ENCODE data around the gene MKX. TPM values are rescaled to one million over a fixed set of nuclear protein-coding genes. Genes with fewer than 3 reads are reported as not detected.

The MKX gene
- total and polyA plus RNA-seq, 2 experiments from 2014 or later: 36.2 to 44.1 TPM

DNA sequence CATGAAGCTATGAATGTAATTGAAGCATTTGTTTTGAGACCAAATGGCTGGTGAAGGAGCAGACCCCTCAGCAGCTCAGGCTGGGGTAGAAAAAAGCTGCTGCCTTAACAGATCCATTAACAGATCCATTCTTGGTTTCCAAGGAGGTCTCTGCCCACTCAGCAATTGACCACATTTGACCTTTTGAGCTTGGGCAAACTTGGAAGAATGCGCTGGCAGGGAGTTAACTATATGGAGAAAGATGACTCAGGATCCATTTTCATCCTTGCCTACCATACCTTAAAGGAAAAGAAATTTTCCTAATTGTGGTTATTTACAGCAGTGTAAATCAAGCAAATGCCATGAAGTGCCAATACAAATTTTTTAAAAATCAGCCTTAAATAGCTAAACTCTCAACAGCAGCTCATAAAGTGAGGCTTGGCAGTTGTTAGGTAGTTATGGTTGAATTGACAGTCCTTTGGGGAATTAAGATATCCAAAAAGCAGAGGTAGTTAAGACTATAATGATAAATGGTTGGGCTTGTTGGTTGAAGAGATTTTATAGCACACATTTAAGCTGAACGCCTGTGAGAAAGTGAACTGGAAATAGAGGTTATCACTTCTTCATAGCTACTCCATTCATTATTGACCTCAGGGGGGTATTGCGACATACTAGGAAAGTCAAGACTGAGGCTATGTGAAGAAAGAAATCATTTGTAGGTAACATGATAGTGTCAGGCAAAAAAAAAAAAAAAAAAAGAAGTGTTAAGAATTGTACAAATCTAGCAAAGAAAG lies 83.9 kb downstream of the MKX start:
- Histone ChIP-seq H3K9me3 (ENCODE audit: low read depth) (no peaks in the 10 kb centered on the region), H2AFZ (no peak overlapping the region), H3K27me3 (replicated peaks; ENCODE audit: insufficient read depth) (no peaks in the 10 kb centered on the region), H3K4me2 (ENCODE audit: unreplicated experiment) (peak overlapping the region; percentile 32), H3K9ac (no peak overlapping the region), H3K79me2 (ENCODE audit: insufficient read depth) (no peaks in the 10 kb centered on the region), H3K9me2 (ENCODE audit: insufficient read depth) (no peaks in the 10 kb centered on the region), H3K36me3 (ENCODE audit: low read depth) (no peaks in the 10 kb centered on the region), H4K20me1 (ENCODE audit: insufficient read depth) (no peaks in the 10 kb centered on the region), H3K4me1 (ENCODE audit: insufficient read depth) (peaks cover 48% of the 10 kb centered on the region), H3K27ac (peak overlapping the region; percentile 19; the same call in 1 of the 2 replicates), H3F3A (ENCODE audit: insufficient read depth) (peaks cover 35% of the 10 kb centered on the region), H3K4me3 (no peak overlapping the region)
- DNase-seq: peak; percentile 70
- no peak for TF ChIP-seq EZH2 (IDR thresholded peaks at IDR 0.05; ENCODE audit: insufficient read depth, poor library complexity, severe bottlenecking)
- in situ Hi-C loops (cut with MboI): no loop called here
- WGBS, 2 experiments (ENCODE audit: low coverage in 1 of 2, low lambda C conversion rate in 2 of 2, missing lambda C conversion rate in 2 of 2): 68 to 71% methylated on average over 3 of the region's 3 CpGs

DNA sequence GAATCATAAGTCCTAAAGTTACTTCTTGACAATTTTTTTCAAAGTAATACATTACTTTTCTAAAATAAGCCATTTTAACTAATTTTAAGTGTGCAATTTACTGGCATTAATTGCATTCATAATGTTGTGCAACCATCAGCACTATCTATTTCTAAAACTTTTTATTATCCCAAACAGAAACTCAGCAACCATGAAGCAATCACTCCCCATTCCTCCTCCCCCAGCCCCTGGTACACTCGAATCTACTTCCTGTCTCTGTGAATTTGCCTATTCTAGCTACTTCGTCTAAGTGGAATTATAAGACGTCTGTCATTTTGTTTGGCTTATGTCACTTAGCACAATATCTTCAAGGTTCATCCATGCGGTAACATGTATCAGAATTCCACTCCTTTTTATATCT lies 84.9 kb downstream of the MKX start:
- H3K9me3 ChIP-seq (ENCODE audit: low read depth): no peaks in the 10 kb centered on the region
- no peak overlapping the region for H3K9ac ChIP-seq
- H4K20me1 ChIP-seq (ENCODE audit: insufficient read depth): no peaks in the 10 kb centered on the region
- H3K4me2 ChIP-seq (ENCODE audit: unreplicated experiment): no peak overlapping the region
- in situ Hi-C loops (cut with MboI): no loop called here
- DNase-seq: no peak
- 43 to 44% methylated on average over 4 of the region's 4 CpGs for WGBS, 2 experiments (ENCODE audit: low coverage in 1 of 2, low lambda C conversion rate in 2 of 2, missing lambda C conversion rate in 2 of 2)
- H3K27ac ChIP-seq: 0 out of 2 replicates have a peak overlapping the region, but pooled peaks have one; percentile 19
- H3K9me2 ChIP-seq (ENCODE audit: insufficient read depth): no peaks in the 10 kb centered on the region
- H2AFZ ChIP-seq: no peak overlapping the region
- H3K79me2 ChIP-seq (ENCODE audit: insufficient read depth): no peaks in the 10 kb centered on the region
- TF ChIP-seq EZH2phosphoT487 (IDR thresholded peaks at IDR 0.05; ENCODE audit: insufficient read depth, low read depth) (no peak), EZH2 (IDR thresholded peaks at IDR 0.05; ENCODE audit: insufficient read depth, poor library complexity, severe bottlenecking) (no peak)
- H3K4me1 ChIP-seq (ENCODE audit: insufficient read depth): peaks cover 51% of the 10 kb centered on the region
- no peak overlapping the region for H3K4me3 ChIP-seq
- H3K27me3 ChIP-seq (replicated peaks; ENCODE audit: insufficient read depth): no peaks in the 10 kb centered on the region
- no peaks in the 10 kb centered on the region for H3K36me3 ChIP-seq (ENCODE audit: low read depth)
- peaks cover 35% of the 10 kb centered on the region for H3F3A ChIP-seq (ENCODE audit: insufficient read depth)

DNA sequence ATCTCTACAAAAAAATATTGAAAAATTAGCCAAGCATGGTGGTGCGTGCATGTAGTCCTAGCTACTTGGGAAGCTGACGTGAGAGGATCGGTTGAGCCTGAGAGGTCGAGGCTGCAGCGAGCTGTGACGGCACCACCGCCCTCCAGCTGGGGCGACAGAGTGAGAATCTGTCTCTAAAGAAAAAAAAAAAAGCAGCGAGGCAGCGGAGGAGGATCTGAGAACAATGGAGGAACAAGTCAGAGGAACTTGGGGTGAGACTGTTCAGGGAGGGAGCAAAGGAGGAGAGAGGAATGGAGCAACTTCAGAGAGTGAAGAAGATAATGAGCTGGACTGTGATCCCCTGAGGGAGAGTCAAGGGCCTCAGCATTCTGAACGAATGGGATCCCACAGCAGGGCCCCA lies 85.4 kb downstream of the MKX start:
- 88 to 90% methylated on average over 11 of the region's 11 CpGs for WGBS, 2 experiments (ENCODE audit: low coverage in 1 of 2, low lambda C conversion rate in 2 of 2, missing lambda C conversion rate in 2 of 2)
- Histone ChIP-seq H3K4me1 (ENCODE audit: insufficient read depth) (peaks cover 54% of the 10 kb centered on the region), H3K9ac (no peak overlapping the region), H2AFZ (no peak overlapping the region), H3K4me2 (ENCODE audit: unreplicated experiment) (no peak overlapping the region), H3K9me3 (ENCODE audit: low read depth) (no peaks in the 10 kb centered on the region), H4K20me1 (ENCODE audit: insufficient read depth) (no peaks in the 10 kb centered on the region), H3F3A (ENCODE audit: insufficient read depth) (peaks cover 35% of the 10 kb centered on the region), H3K27me3 (replicated peaks; ENCODE audit: insufficient read depth) (no peaks in the 10 kb centered on the region), H3K79me2 (ENCODE audit: insufficient read depth) (no peaks in the 10 kb centered on the region), H3K4me3 (no peak overlapping the region), H3K9me2 (ENCODE audit: insufficient read depth) (no peaks in the 10 kb centered on the region), H3K27ac (no peak overlapping the region), H3K36me3 (ENCODE audit: low read depth) (no peaks in the 10 kb centered on the region)
- in situ Hi-C loops (cut with MboI): no loop called here
- TF ChIP-seq EZH2phosphoT487 (IDR thresholded peaks at IDR 0.05; ENCODE audit: insufficient read depth, low read depth) (no peak), EZH2 (IDR thresholded peaks at IDR 0.05; ENCODE audit: insufficient read depth, poor library complexity, severe bottlenecking) (no peak)
- DNase-seq: no peak

DNA sequence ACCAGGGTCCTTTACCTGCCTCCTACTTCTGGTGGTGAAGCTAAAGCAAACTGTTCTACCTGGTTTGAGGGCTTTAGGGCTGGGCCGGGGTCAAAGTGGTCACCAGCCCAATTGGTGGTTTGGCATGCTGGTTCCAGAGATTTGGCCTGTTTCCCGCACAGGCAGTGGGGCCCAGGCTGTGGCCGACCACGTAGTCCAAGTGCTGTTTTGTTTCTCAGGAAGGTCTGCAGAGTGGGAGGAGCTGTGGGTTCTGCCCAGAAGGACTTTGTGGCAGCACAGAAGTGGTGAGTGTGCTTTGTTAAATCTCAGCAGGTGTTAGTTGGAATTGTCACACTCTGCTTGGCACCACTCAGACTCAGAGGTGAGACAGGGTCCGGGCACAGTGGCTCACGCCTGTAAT lies 85.8 kb downstream of the MKX start:
- in situ Hi-C loops (cut with MboI): no loop called here
- Histone ChIP-seq H3K4me1 (ENCODE audit: insufficient read depth) (peaks cover 54% of the 10 kb centered on the region), H3F3A (ENCODE audit: insufficient read depth) (peaks cover 35% of the 10 kb centered on the region), H3K9me3 (ENCODE audit: low read depth) (no peaks in the 10 kb centered on the region), H3K9ac (no peak overlapping the region), H3K79me2 (ENCODE audit: insufficient read depth) (no peaks in the 10 kb centered on the region), H3K27me3 (replicated peaks; ENCODE audit: insufficient read depth) (no peaks in the 10 kb centered on the region), H3K4me3 (no peak overlapping the region), H3K36me3 (ENCODE audit: low read depth) (no peaks in the 10 kb centered on the region), H3K27ac (no peak overlapping the region), H2AFZ (no peak overlapping the region), H3K9me2 (ENCODE audit: insufficient read depth) (no peaks in the 10 kb centered on the region), H4K20me1 (ENCODE audit: insufficient read depth) (no peaks in the 10 kb centered on the region), H3K4me2 (ENCODE audit: unreplicated experiment) (no peak overlapping the region)
- no peak for TF ChIP-seq EZH2 (IDR thresholded peaks at IDR 0.05; ENCODE audit: insufficient read depth, poor library complexity, severe bottlenecking)
- no peak for TF ChIP-seq EZH2phosphoT487 (IDR thresholded peaks at IDR 0.05; ENCODE audit: insufficient read depth, low read depth)
- 91 to 93% methylated on average over 6 of the region's 6 CpGs for WGBS, 2 experiments (ENCODE audit: low coverage in 1 of 2, low lambda C conversion rate in 2 of 2, missing lambda C conversion rate in 2 of 2)
- no peak for DNase-seq
